IMR-90 (cell line): ENCODE results near the gene NRCAM. TPM values are rescaled to one million over a fixed set of nuclear protein-coding genes. Genes with fewer than 3 reads are reported as not detected.

Experiments
- ATAC-seq: fragments of 200-7000 bp; cut with Tn5 transposase; 2 replicates; pipeline ENCODE4 v1.9.1; 2020; ENCODE audit warnings: low read depth, mild to moderate bottlenecking, moderate library complexity
- BruUV-seq: library from RNA; stranded (reverse); fragments of 400-500 nt; replicated peaks from 2 replicates; lab custom pipeline; 2021; lab: Mats Ljungman, UMichigan
- CTCF ChIA-PET: fragments of 300-600 bp; formaldehyde crosslinking; extraction: SDS; loops from one replicate; lab custom pipeline; 2021; ENCODE audit warnings: antibody characterized with exemption; lab: Yijun Ruan, JAX
- POLR2A ChIA-PET: fragments of 300-600 bp; sonication (Branson Sonifier 250); formaldehyde crosslinking; loops from one replicate; lab custom pipeline; 2022; ENCODE audit warnings: antibody characterized with exemption; ENCODE audit not compliant: unreplicated experiment; lab: Charles Lee
- DNase-seq: peaks from one replicate; pipeline ENCODE4 v3.0.0; 2013
- H2AFZ ChIP-seq: replicated peaks from 2 replicates; pipeline ENCODE3; 2013; ENCODE audit warnings: low read length, mild to moderate bottlenecking; ENCODE audit not compliant: poor library complexity
- H2AK5ac ChIP-seq: 2 replicates; pipeline ENCODE4 v1.6.1; 2013; ENCODE audit warnings: low read depth, low read length, inconsistent platforms
- H2AK9ac ChIP-seq: replicated peaks from 2 replicates; pipeline ENCODE3; 2013; ENCODE audit warnings: mild to moderate bottlenecking, low read depth, low read length, moderate library complexity; ENCODE audit not compliant: poor library complexity
- H2BK120ac ChIP-seq: 2 replicates; pipeline ENCODE4 v1.6.1; 2013; ENCODE audit warnings: low read depth, low read length, inconsistent platforms
- H2BK15ac ChIP-seq: 3 replicates; pipeline ENCODE4 v1.6.1; 2013; ENCODE audit warnings: low read depth, low read length, inconsistent platforms
- H2BK20ac ChIP-seq: 2 replicates; pipeline ENCODE4 v1.6.1; 2013; ENCODE audit warnings: low read depth, mild to moderate bottlenecking, inconsistent platforms, low read length, moderate library complexity
- H2BK5ac ChIP-seq: 2 replicates; pipeline ENCODE4 v1.6.1; 2013; ENCODE audit warnings: mild to moderate bottlenecking, low read depth, low read length, inconsistent platforms; ENCODE audit not compliant: poor library complexity, severe bottlenecking
- H3K14ac ChIP-seq: replicated peaks from 2 replicates; pipeline ENCODE4 v1.6.1; 2013; ENCODE audit warnings: low read depth, low read length, inconsistent platforms
- H3K18ac ChIP-seq: 2 replicates; pipeline ENCODE4 v1.6.1; 2013; ENCODE audit warnings: low read depth, low read length, control low read depth
- H3K23ac ChIP-seq: 2 replicates; pipeline ENCODE4 v1.6.1; 2013; ENCODE audit warnings: low read depth, low read length, inconsistent platforms
- H3K27ac ChIP-seq: 2 replicates; pipeline ENCODE4 v1.5.1; 2013; ENCODE audit warnings: mild to moderate bottlenecking, control low read depth, low read length; ENCODE audit not compliant: insufficient read depth
- H3K27me3 ChIP-seq: 2 replicates; pipeline ENCODE4 v1.6.1; 2013; ENCODE audit warnings: low read length; ENCODE audit not compliant: control insufficient read depth, insufficient read depth
- H3K36me3 ChIP-seq: 2 replicates; pipeline ENCODE4 v1.6.1; 2013; ENCODE audit warnings: low read length, mixed read lengths; ENCODE audit not compliant: control insufficient read depth, insufficient read depth
- H3K4ac ChIP-seq: 2 replicates; pipeline ENCODE4 v1.6.1; 2013; ENCODE audit warnings: low read depth, low read length, inconsistent platforms
- H3K4me1 ChIP-seq: 2 replicates; pipeline ENCODE4 v1.6.1; 2013; ENCODE audit warnings: low read length, mixed read lengths; ENCODE audit not compliant: control insufficient read depth, insufficient read depth
- H3K4me2 ChIP-seq: 2 replicates; pipeline ENCODE4 v1.6.1; 2013; ENCODE audit warnings: low read depth, mild to moderate bottlenecking, control low read depth, low read length, moderate library complexity
- H3K4me3 ChIP-seq: 2 replicates; pipeline ENCODE4 v1.5.1; 2013; ENCODE audit warnings: low read depth, mild to moderate bottlenecking, control low read depth, low read length, moderate library complexity; ENCODE audit not compliant: insufficient read depth
- H3K56ac ChIP-seq: 2 replicates; pipeline ENCODE4 v1.6.1; 2013; ENCODE audit warnings: low read length, inconsistent platforms; ENCODE audit not compliant: insufficient read depth; ENCODE audit errors: extremely low read depth
- H3K79me1 ChIP-seq, 2 experiments: 2 replicates each; pipeline ENCODE4 v1.6.1; 2013; ENCODE audit warnings: low read length in 2 of 2, inconsistent platforms in 1 of 2, low read depth in 1 of 2
- H3K9ac ChIP-seq: 2 replicates; pipeline ENCODE4 v1.6.1; 2013; ENCODE audit warnings: low read depth, low read length, control low read depth
- H3K9me1 ChIP-seq: 2 replicates; pipeline ENCODE4 v1.6.1; 2013; ENCODE audit warnings: low read length, inconsistent platforms; ENCODE audit not compliant: insufficient read depth
- H3K9me3 ChIP-seq: 2 replicates; pipeline ENCODE4 v1.6.1; 2013; ENCODE audit warnings: low read length; ENCODE audit not compliant: control insufficient read depth, insufficient read depth
- H4K20me1 ChIP-seq: 2 replicates; pipeline ENCODE4 v1.6.1; 2013; ENCODE audit warnings: low read length, inconsistent platforms; ENCODE audit not compliant: insufficient read depth
- H4K5ac ChIP-seq: 2 replicates; pipeline ENCODE4 v1.6.1; 2013; ENCODE audit warnings: mild to moderate bottlenecking, low read depth, low read length, control low read depth
- H4K8ac ChIP-seq, 2 experiments: 2 replicates each; pipeline ENCODE4 v1.6.1; 2013; ENCODE audit warnings: low read depth in 2 of 2, low read length in 2 of 2, control low read depth in 1 of 2, inconsistent platforms in 1 of 2
- H4K91ac ChIP-seq: 2 replicates; pipeline ENCODE4 v1.6.1; 2013; ENCODE audit warnings: low read depth, low read length, inconsistent platforms; ENCODE audit not compliant: insufficient read depth
- CEBPB ChIP-seq: IDR thresholded peaks from 2 replicates; pipeline ENCODE4 v1.6.1; 2012; ENCODE audit warnings: low read depth, low read length, improper control_type of control experiment
- CTCF ChIP-seq: conservative IDR thresholded peaks from 2 replicates; pipeline ENCODE4 v1.5.1; 2012; ENCODE audit warnings: mild to moderate bottlenecking, low read depth, low read length, improper control_type of control experiment
- ELK1 ChIP-seq: fragments of 150-350 bp; IDR thresholded peaks from 2 replicates; pipeline ENCODE4 v1.6.1; 2016; ENCODE audit warnings: low read depth, mild to moderate bottlenecking, low read length, moderate library complexity, borderline replicate concordance
- MAZ ChIP-seq: IDR thresholded peaks from 2 replicates; pipeline ENCODE4 v1.6.1; 2012; ENCODE audit warnings: low read depth, mild to moderate bottlenecking, low read length, improper control_type of control experiment, moderate library complexity, borderline replicate concordance
- MXI1 ChIP-seq: IDR thresholded peaks from 2 replicates; pipeline ENCODE4 v1.6.1; 2012; ENCODE audit warnings: low read depth, mild to moderate bottlenecking, low read length, moderate library complexity, borderline replicate concordance
- NFE2L2 ChIP-seq: fragments of 150-350 bp; IDR thresholded peaks from 2 replicates; pipeline ENCODE4 v1.6.1; 2016; ENCODE audit warnings: low read depth, mild to moderate bottlenecking, low read length
- POLR2A ChIP-seq: IDR thresholded peaks from 2 replicates; pipeline ENCODE4 v1.6.1; 2012; ENCODE audit warnings: mild to moderate bottlenecking, low read depth, low read length
- RAD21 ChIP-seq: IDR thresholded peaks from 2 replicates; pipeline ENCODE4 v1.6.1; 2012; ENCODE audit warnings: low read length, improper control_type of control experiment
- RCOR1 ChIP-seq: IDR thresholded peaks from 2 replicates; pipeline ENCODE4 v1.6.1; 2012; ENCODE audit warnings: mild to moderate bottlenecking, low read length, improper control_type of control experiment; ENCODE audit not compliant: insufficient replicate concordance
- RFX5 ChIP-seq: IDR thresholded peaks from 2 replicates; pipeline ENCODE4 v1.8.0; 2012; ENCODE audit warnings: low read depth, mild to moderate bottlenecking, low read length, moderate library complexity
- WGBS, 2 experiments: methylation state at CpG; one replicate each; pipeline versions ENCODE4 v1.1.5 to v1.1.7; 2013; ENCODE audit warnings: missing lambda C conversion rate in 2 of 2; ENCODE audit not compliant: insufficient read length in 1 of 2; ENCODE audit errors: extremely low coverage in 2 of 2; 5-methylcytosine and 5-hydroxymethylcytosine counted together
- dilution Hi-C: fragments of 300-500 bp; cut with HindIII; formaldehyde crosslinking; loops from one replicate; pipeline ENCODE4 v1.14.3; 2018; ENCODE audit warnings: low sequenced_read_pairs; ENCODE audit not compliant: unreplicated experiment
- in situ Hi-C: fragments of 300-500 bp; cut with MboI; formaldehyde crosslinking; loops from 3 replicates; pipeline ENCODE4 v1.14.3; 2019; ENCODE audit warnings: low sequenced_read_pairs, inconsistent platforms, mixed read lengths
- intact Hi-C: fragments of 100-400 bp; cut with micrococcal nuclease; formaldehyde crosslinking; loops from 2 replicates; pipeline ENCODE4 v1.10.0; 2022
- polyA plus RNA-seq, 3 experiments: library from polyadenylated mRNA; depleted of rRNA; stranded (reverse); fragments of >200 nt; gene quantifications; 2 replicates each; pipeline ENCODE4 v1.2.3, GENCODE V29; 2012; ENCODE audit warnings: low replicate concordance in 1 of 3
- total RNA-seq: library from RNA; depleted of rRNA; stranded (reverse); fragments of >200 nt; gene quantifications from 2 replicates; pipeline ENCODE4 v1.2.3, GENCODE V29; 2012

Gene NRCAM
- total and polyA plus RNA-seq, 2 of the 4 experiments (the other 2 are of a cell fraction), result 0.46 to 1.1 TPM

- Histone ChIP-seq H4K20me1 (no peaks in the 10 kb centered on the region), H3K9me1 (0 out of 2 replicates have a peak, but pooled peaks cover 3% of the 10 kb centered on the region), H2AK5ac (no peak overlapping the region), H3K36me3 (no peaks in the 10 kb centered on the region), H2AK9ac (no peak overlapping the region), H4K8ac (no peak overlapping the region), H3K56ac (no peak overlapping the region), H2BK120ac (no peak overlapping the region), H3K4me1 (peaks cover 10% of the 10 kb centered on the region), H3K4me2 (no peak overlapping the region), H3K79me1 (no peaks in the 10 kb centered on the region), H3K27ac (no peak overlapping the region), H4K91ac (no peak overlapping the region), H2AFZ (no peak overlapping the region), H2BK15ac (no peak overlapping the region), H2BK20ac (no peak overlapping the region), H3K14ac (no peak overlapping the region), H2BK5ac (no peak overlapping the region), H3K18ac (no peak overlapping the region), H3K23ac (no peak overlapping the region), H3K4ac (no peak overlapping the region), H3K4me3 (no peak overlapping the region), H3K9me3 (no peaks in the 10 kb centered on the region), H3K27me3 (no peaks in the 10 kb centered on the region), H3K9ac (no peak overlapping the region), H4K5ac (no peak overlapping the region)
- BruUV-seq, result no TSS peak
- no CpG with 5 or more reads among the region's 1 CpG for WGBS, 2 experiments
- in situ Hi-C loops, result no loop called here
- DNase-seq, result no peak
- dilution Hi-C loops, result no loop called here
- CTCF ChIA-PET, result no interaction called here
- POLR2A ChIA-PET, result no interaction called here
- TF ChIP-seq ELK1, result no peak
- no peak for TF ChIP-seq MAZ
- TF ChIP-seq CTCF, result no peak
- no peak for TF ChIP-seq RCOR1
- no peak for TF ChIP-seq RFX5
- TF ChIP-seq RAD21, result no peak
- TF ChIP-seq NFE2L2, result no peak
- TF ChIP-seq POLR2A, result no peak
- TF ChIP-seq CEBPB, result no peak
- TF ChIP-seq MXI1, result no peak
- no peak for ATAC-seq
- intact Hi-C loops, result no loop called here
These were observed 206.8 kb downstream of the NRCAM start for GRCh38 chr7:108249453-108249852.
